HUDEP-2 (cell line): ENCODE results near the gene LAMTOR4.
"Not testable (repeated sequence)": the region's sequence is repeated elsewhere in the genome, so short reads cannot be mapped to it uniquely, and the experiment has no call there.

Source experiments
- DNase-seq, 76 experiments: peaks; one replicate each; lab custom pipeline; 2025; ENCODE audit not compliant: unreplicated experiment in 76 of 76; lab: John Stamatoyannopoulos, UW

LAMTOR4 gene

GRCh38 chr7:100169147-100169850, 20.6 kb downstream of the LAMTOR4 start:
- DNase-seq: no peak

GRCh38 chr7:100170101-100170897, 21.6 kb downstream of the LAMTOR4 start:
- DNase-seq: no peak

- peak in 1 of 76 experiments; percentile 8 for DNase-seq
These were observed 22.5 kb downstream of the LAMTOR4 start for GRCh38 chr7:100171087-100171681.

- no peak for DNase-seq
These were observed 23.1 kb downstream of the LAMTOR4 start for GRCh38 chr7:100171840-100172239.

- DNase-seq: no peak
These were observed 25.2 kb downstream of the LAMTOR4 start for GRCh38 chr7:100173806-100174495.

- DNase-seq: no peak
These were observed 25.9 kb downstream of the LAMTOR4 start for GRCh38 chr7:100174582-100174981.

- no peak for DNase-seq
These were observed 26.7 kb downstream of the LAMTOR4 start for GRCh38 chr7:100175296-100175935.

- no peak for DNase-seq
These were observed 27.7 kb downstream of the LAMTOR4 start for GRCh38 chr7:100176096-100177044.

- DNase-seq: peak; percentile 62 to 100 (median 99)
These were observed 28.6 kb downstream of the LAMTOR4 start, which contains the start of the genes GPC2 and STAG3 for GRCh38 chr7:100177045-100178001. Gene GPC2 (minus strand): TSS chr7:100177381. CDS start chr7:100177199, 182 bp downstream. Gene STAG3 (plus strand): TSS chr7:100177918. CDS start chr7:100180557, 2,639 bp downstream.

GRCh38 chr7:100180084-100180483, 31.4 kb downstream of the LAMTOR4 start:
- not testable (repeated sequence) for DNase-seq

GRCh38 chr7:100182616-100183015, 33.9 kb downstream of the LAMTOR4 start:
- DNase-seq: not testable (repeated sequence)

- DNase-seq: not testable (repeated sequence)
These were observed 34.4 kb downstream of the LAMTOR4 start for GRCh38 chr7:100183090-100183489.

- DNase-seq: no peak
These were observed 37.0 kb downstream of the LAMTOR4 start for GRCh38 chr7:100185726-100186125.

- no peak for DNase-seq
These were observed 40.3 kb downstream of the LAMTOR4 start for GRCh38 chr7:100189061-100189460.

- DNase-seq: peak in 3 of 76 experiments; percentile 6 to 20 (median 16)
These were observed 41.5 kb downstream of the LAMTOR4 start for GRCh38 chr7:100190048-100190711.

- DNase-seq: no peak
These were observed 43.1 kb downstream of the LAMTOR4 start for GRCh38 chr7:100191775-100192174.

GRCh38 chr7:100192281-100192862, 43.7 kb downstream of the LAMTOR4 start:
- not testable (repeated sequence) for DNase-seq
